ENCODE measurements around the gene ATR.
A peak's percentile ranks its signal among the peaks of the same experiment; 100 is the strongest.
"Not testable (repeated sequence)": the region's sequence is repeated elsewhere in the genome, so short reads cannot be mapped to it uniquely, and the experiment has no call there.

The ATR gene
- 63.2 to 140 (median 107) reads per million in 18 experiments for total RNA-seq

GRCh38 chr3:142578329-142579223 is at the start of gene ATR:
ATR (minus strand) TSS chr3:142578733; CDS start chr3:142578704, 29 bp downstream.
- DNase-seq = peak; percentile 98 to 99

- no peak for DNase-seq
Measured at GRCh38 chr3:142626971-142627370, 48.4 kb upstream of the ATR start.

GRCh38 chr3:142625153-142625440 is 46.6 kb upstream of the ATR start:
- no peak for DNase-seq

GRCh38 chr3:142624341-142625152 is 46.0 kb upstream of the ATR start:
- DNase-seq = no peak

DNA sequence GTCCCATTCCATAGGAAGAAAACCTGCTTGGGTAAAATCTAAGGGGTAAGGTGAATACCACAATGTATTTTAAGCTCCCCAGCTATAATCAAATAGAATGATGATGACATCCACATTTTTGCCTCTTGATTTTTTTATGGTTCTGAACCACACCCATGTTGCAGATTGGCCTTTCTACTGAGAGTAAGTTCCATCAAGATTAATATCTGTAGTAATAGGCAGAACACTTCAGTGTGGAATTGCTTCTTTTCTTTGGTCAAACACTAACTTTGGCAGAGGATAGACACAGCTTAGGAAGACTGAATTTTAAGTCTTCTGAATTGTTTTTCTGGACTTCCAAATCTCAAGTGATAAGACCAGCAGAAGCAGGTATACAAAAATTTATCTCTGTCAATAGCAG is 44.7 kb upstream of the ATR start:
- DNase-seq = no peak

GRCh38 chr3:142622405-142622804 is 43.9 kb upstream of the ATR start:
- DNase-seq = no peak

DNA sequence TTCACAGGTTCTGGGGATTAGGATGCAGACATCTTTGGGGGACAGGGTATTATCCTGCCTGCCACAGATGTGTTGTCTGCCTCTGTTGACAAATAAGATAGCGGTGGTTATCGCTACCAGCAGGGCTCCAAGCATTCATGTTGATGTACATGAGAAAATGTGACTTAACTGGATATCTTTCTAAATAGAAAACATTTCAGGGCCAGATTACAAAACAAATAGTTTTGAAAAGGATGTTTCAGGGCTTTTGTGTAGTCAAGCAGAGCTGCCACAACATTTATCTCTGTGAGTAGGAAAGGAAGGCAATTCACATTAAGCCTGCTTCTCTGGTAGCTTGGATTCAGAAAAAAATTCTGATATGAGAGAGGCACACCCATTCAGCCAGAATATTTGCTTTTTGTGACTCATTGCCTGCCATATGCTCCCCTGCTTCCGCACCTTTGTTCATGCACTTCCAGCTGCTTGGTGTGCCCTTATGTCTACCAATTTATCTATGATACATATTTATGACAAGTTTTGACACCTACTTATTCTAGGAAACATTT is 40.5 kb upstream of the ATR start:
- no peak for DNase-seq

DNA sequence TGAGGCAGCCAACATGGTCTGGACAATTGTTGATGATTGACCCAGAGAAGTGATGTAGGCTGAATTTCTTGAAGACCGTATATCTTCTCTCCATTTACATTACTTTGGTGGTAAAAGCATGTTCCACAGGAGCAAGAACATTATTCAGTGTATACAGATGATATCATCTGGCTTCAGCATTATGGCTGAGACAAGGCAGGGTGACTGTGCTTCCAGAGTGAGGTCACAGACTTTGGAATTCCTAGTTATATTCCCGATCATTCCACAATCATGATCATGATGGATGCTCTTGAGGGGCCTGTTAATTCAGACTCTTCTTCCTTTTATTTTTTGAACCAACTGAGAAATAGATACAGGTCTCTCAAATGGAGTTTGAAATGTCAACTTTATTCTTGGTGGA is 36.6 kb upstream of the ATR start:
- no peak for DNase-seq

GRCh38 chr3:142614059-142614626 is 35.6 kb upstream of the ATR start:
- no peak for DNase-seq

- DNase-seq = no peak
Measured at GRCh38 chr3:142613491-142613890, 35.0 kb upstream of the ATR start.

- DNase-seq = no peak
Measured at GRCh38 chr3:142611206-142611605, 32.7 kb upstream of the ATR start.

- DNase-seq = no peak
Measured at GRCh38 chr3:142609136-142609535, 30.6 kb upstream of the ATR start.

DNA sequence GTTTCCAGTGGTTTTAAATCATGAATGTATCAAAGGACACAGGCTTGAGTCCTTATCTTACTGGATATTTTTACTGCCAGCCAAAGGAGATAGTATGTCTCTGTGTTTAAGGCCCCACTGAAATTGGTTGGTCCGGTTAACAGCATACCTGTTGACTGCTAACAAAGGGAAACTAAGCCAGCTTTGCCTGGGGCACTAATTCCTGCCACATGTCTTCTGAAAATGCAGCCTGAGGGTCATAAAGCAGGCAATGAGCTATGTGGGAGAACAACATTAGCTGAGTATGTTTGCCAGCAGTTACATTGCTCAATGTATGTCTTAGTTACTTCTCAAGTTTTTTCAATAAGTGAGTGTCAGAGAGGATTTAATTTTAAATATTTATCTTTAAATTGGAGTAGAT is 30.1 kb upstream of the ATR start:
- DNase-seq = no peak

DNA sequence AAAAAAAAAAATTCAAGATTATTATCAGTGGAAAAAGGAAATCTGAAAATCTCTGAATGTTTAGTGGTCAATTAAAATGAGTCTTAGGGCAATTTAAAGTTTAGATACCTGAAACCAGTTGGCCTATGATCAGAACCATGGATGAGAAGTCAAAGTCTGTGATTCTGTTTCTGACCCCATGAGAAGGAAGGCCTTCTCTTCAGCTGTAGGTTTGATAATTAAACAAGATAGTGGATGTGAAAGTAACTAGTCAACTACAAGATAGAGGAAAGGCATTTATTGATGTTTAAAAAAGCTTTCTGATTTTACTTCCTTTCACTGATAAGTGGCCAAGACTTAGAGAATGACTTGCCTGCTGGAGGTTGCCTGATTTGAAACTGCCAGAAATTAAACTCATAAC is 26.4 kb upstream of the ATR start:
- DNase-seq = no peak

DNA sequence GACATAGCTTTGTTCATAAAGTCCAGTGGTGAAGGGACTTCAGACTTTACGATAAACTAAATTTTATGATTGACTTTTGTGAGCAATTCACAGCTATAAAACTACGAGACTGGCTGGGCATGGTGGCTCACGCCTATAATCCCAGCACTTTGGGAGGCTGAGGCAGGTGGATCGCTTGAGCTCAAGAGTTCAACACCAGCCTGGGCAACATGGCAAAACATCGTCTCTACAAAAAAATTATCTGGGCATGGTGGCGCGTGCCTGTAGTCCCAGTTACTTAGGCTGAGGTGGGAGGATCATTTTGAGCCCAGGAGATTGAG is 24.8 kb upstream of the ATR start:
- DNase-seq = not testable (repeated sequence)

GRCh38 chr3:142602619-142603385 is 24.3 kb upstream of the ATR start:
- DNase-seq = no peak

DNA sequence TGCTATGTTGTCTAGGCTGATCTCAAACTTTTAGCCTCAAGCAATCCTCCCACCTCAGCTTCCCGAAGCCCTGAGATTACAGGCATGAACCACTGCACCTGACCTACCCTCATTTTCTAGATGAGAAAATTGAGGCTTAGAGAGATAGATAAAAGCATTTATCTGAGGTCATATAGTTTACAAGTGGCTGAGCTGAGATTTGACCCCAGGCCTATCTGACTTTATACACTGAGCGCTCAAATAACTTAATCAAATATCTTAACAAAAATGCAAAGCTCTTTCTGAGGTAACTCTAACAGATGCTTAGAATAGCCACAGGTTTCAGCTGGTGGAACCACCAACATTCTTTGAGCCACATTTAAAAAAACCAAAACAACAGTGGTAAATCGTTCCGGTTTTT is 23.2 kb upstream of the ATR start:
- no peak for DNase-seq

- peak; percentile 14 to 18 for DNase-seq
Measured at GRCh38 chr3:142597906-142598305, 19.4 kb upstream of the ATR start.

DNA sequence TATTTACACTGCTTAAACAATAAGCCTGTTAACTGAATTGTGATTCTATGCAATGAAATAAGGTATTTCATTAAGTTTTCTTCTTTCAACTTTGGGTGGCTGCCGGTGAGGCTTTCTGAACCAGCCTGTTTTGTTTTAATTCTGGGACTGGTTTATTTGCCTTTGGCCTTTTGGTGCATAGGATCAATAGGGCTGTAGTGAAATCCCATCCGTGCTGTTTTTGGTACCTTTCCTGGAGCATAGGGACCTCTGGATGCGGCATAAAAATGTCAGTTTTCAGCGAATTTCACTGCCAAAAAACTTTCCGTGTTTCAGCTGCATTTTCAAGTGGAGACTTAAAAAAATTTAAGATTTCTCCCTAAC is 18.2 kb upstream of the ATR start:
- DNase-seq = no peak

DNA sequence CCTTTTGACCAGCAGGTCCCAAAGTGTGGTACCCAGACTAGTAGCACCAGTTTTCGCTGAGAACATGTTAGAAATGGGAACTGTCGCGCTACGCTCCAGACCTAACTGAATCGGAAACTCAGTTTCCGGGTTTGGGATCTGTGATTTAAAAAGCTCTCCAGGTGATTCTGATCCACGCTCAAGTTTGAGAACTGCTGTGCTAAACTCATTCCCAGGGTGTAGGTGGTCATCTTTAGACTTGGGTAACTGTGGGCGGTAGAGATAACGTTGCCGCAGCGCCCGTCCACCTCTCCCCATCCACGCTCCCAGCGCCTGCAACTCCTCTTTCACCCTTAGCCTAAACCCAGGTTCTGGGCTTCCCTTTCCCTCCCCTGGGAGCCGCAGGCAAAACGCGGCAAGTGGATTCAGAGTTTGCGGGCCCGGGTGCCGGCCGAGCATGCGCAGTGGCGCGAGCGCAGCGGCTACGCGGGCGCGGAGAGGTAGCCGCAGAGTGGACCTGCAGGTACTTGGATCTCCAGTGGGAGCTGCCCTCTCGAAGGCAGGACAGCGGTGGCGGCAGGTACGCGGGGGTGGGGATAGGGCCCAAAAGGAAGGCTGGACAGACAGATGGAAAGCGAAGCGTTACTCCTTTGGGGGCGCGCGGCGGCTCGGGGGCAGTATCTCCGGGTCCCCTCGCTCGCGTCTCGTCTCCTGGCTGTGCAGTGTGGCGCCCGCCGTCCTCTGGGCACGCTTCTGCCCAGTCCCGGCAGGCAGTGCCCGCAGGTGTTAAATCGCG is 17.6 kb upstream of the ATR start, which contains the start of gene PLS1:
PLS1 (plus strand) TSS at position 443 of the 775 bp plus-strand sequence. CDS start 67,845 bp downstream, outside the sequence.
- DNase-seq = peak; percentile 80 to 84

DNA sequence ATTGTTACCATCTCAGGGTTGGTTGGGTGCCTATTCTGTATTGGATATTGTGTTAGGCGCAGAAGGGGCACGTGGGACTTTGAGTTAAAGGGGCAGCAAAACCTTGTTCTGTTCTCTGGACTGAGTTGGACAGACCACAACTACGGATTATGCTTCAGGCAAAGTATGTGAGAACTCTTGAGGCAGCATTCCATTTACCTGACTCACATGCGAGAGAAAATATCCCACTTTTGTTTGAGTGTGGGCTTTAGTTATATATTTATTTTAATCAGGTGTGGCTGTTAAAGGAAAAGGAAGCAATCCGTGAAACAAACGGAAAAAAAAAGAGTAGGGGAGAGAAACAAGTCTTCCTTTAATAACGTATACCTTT is 17.0 kb upstream of the ATR start:
- no peak for DNase-seq

DNA sequence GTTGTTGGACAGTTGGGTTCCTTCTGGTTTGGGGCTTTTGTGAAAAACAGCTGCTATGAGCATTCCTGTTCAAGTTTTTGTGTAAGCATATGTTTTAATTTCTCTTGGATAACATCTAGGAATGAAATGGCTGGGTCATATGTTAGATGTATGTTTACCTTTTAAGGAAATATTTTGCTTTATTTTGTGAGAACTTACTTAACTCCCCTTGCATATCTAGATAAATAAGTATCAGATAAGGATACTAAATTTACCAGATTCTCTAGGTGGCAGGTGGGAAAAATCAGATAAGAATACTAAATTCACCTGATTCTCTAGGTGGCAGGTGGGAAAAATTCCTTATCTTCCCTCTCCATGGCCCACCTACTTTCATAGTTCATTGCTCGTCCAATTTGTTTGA is 16.6 kb upstream of the ATR start:
- no peak for DNase-seq

Data from inflammatory macrophage (primary cell).